IPS DF 19.7 (cell line): ENCODE data around the gene FAM162B.
"Not testable (repeated sequence)": the region's sequence is repeated elsewhere in the genome, so short reads cannot be mapped to it uniquely, and the experiment has no call there.

Source experiments
- DNase-seq: peaks from one replicate; pipeline ENCODE4 v3.0.0-alpha.2; 2013; ENCODE audit warnings: low read depth, low spot score

The FAM162B gene

GRCh38 chr6:116726947-116727346, 38.6 kb downstream of the FAM162B start:
- DNase-seq: no peak

- DNase-seq: no peak
Observed at GRCh38 chr6:116714761-116715160, 50.8 kb downstream of the FAM162B start.

DNA sequence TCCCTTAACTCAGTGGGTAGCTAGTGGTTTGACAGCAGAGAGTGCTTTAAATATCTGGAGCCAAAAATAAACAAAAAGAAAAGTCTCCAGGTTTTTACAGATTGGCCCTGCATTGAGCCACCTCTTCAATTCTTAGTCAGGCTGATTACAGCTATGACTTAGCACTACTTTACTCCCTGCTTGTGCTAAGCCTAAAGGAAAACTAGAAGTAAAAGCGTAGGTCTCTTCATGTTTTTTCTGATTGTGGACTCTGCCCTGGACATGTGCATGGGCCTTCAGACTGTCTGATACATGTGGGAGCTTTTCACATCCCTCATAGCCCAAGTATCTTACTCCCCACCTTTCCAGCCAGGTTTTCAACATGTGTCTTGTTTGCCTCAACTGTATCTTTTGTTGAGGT, 51.2 kb downstream of the FAM162B start:
- DNase-seq: no peak

GRCh38 chr6:116705917-116706316, 59.6 kb downstream of the FAM162B start:
- no peak for DNase-seq

GRCh38 chr6:116703888-116704287, 61.6 kb downstream of the FAM162B start:
- not testable (repeated sequence) for DNase-seq
